OCI-LY7 (cell line): Measurements from ENCODE around the gene C6orf89.

Experiments used
- CTCF ChIP-seq: fragments of 200-600 bp; sonication (generic); conservative IDR thresholded peaks from 2 replicates; pipeline ENCODE4 v1.5.1; 2014; ENCODE audit warnings: mild to moderate bottlenecking, antibody characterized with exemption, low read length, moderate library complexity, mixed read lengths
- EZH2phosphoT487 ChIP-seq: fragments of 200-600 bp; sonication (generic); IDR thresholded peaks from 2 replicates; pipeline ENCODE4 v1.6.1; 2018; ENCODE audit warnings: low read depth, borderline replicate concordance, mild to moderate bottlenecking, mixed run types, antibody characterized with exemption, low read length, moderate library complexity, mixed read lengths

- TF ChIP-seq CTCF (no peak), EZH2phosphoT487 (no peak)
Observed at GRCh38 chr6:36857325-36857724, 28.4 kb upstream of the C6orf89 start.
